Measurements from ENCODE around the gene ABCC4.

Gene ABCC4

GRCh38 chr13:95258098-95258497 lies 43.2 kb downstream of the ABCC4 start:
- H3K4me3 ChIP-seq (ENCODE audit: low read depth, low read length) = no peak overlapping the region
- no peak for DNase-seq (ENCODE audit: low read depth)
- TF ChIP-seq CTCF (IDR thresholded peaks at IDR 0.05; ENCODE audit: control insufficient read depth, extremely low read depth, insufficient read depth) = no peak

DNA sequence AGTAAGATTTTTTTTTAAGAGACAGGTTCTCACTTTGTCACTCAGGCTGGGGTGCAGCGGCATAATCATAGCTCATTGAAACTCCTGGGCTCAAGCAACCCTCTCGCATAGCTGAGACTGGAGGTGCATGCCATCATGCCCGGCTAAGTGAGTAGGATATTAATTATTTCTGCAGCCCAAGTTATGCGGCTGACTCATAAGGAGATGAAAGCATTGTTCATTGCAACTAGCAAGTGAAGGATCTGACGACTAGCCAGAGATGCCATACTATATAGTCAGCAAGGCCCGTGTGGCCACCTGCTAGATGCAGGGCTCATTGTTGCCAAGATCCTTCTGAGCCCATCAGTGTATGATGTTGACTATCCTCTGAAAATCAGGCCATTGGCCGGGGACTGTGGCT lies 45.2 kb downstream of the ABCC4 start:
- no peak for DNase-seq (ENCODE audit: low read depth)
- no peak overlapping the region for H3K4me3 ChIP-seq (ENCODE audit: low read depth, low read length)
- no peak for TF ChIP-seq CTCF (IDR thresholded peaks at IDR 0.05; ENCODE audit: control insufficient read depth, extremely low read depth, insufficient read depth)

- H3K4me3 ChIP-seq (ENCODE audit: low read depth, low read length) = no peak overlapping the region
- TF ChIP-seq CTCF (IDR thresholded peaks at IDR 0.05; ENCODE audit: control insufficient read depth, extremely low read depth, insufficient read depth) = no peak
- DNase-seq (ENCODE audit: low read depth) = no peak
Measured at GRCh38 chr13:95255072-95255732, 46.0 kb downstream of the ABCC4 start.

GRCh38 chr13:95254339-95254738 lies 46.9 kb downstream of the ABCC4 start:
- DNase-seq (ENCODE audit: low read depth) = no peak
- no peak for TF ChIP-seq CTCF (IDR thresholded peaks at IDR 0.05; ENCODE audit: control insufficient read depth, extremely low read depth, insufficient read depth)
- H3K4me3 ChIP-seq (ENCODE audit: low read depth, low read length) = no peak overlapping the region

GRCh38 chr13:95253033-95253432 lies 48.2 kb downstream of the ABCC4 start:
- H3K4me3 ChIP-seq (ENCODE audit: low read depth, low read length) = no peak overlapping the region
- no peak for TF ChIP-seq CTCF (IDR thresholded peaks at IDR 0.05; ENCODE audit: control insufficient read depth, extremely low read depth, insufficient read depth)
- no peak for DNase-seq (ENCODE audit: low read depth)

- H3K4me3 ChIP-seq (ENCODE audit: low read depth, low read length) = no peak overlapping the region
- no peak for TF ChIP-seq CTCF (IDR thresholded peaks at IDR 0.05; ENCODE audit: control insufficient read depth, extremely low read depth, insufficient read depth)
- DNase-seq (ENCODE audit: low read depth) = no peak
Measured at GRCh38 chr13:95251641-95252040, 49.6 kb downstream of the ABCC4 start.

- TF ChIP-seq CTCF (IDR thresholded peaks at IDR 0.05; ENCODE audit: control insufficient read depth, extremely low read depth, insufficient read depth) = no peak
- no peak for DNase-seq (ENCODE audit: low read depth)
- no peak overlapping the region for H3K4me3 ChIP-seq (ENCODE audit: low read depth, low read length)
Measured at GRCh38 chr13:95250961-95251360, 50.3 kb downstream of the ABCC4 start.
